Fibroblast of pulmonary artery (primary cell): ENCODE data around the gene ZNF280B.

Source experiments
- DNase-seq: peaks from one replicate; pipeline ENCODE4 v3.0.0-alpha.2; 2010; ENCODE audit warnings: low read depth
- H3K4me3 ChIP-seq: replicated peaks from 2 replicates; pipeline ENCODE4 v1.5.1; 2011; ENCODE audit warnings: low read depth, mild to moderate bottlenecking, control low read depth, low read length, moderate library complexity
- TF ChIP-seq, protein P1 (sequence below): IDR thresholded peaks from 2 replicates; pipeline ENCODE4 v1.5.1; 2011; ENCODE audit warnings: mild to moderate bottlenecking, control low read depth, low read length, inconsistent platforms; ENCODE audit errors: missing control alignments

The ZNF280B gene

DNA sequence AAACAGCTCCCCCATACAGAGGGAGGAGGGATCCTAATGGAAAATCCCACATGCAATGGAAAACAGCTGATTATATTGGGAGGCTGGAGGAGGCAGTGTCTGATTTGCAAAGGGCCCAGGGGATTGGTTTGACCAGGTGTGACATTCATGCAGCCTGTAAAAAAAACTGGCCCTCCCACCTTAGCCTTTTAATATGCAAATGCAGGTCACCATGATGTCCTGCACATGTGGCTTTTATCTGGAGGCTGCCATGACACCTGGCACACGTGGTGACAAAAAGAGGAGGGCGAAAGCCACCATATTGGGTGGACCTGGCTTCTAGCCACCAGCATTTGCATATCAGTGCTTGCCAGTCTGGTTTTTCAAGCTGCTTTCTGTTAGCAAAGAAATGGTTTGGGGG is 48.5 kb downstream of the ZNF280B start:
- H3K4me3 ChIP-seq = no peak overlapping the region
- TF ChIP-seq, protein P1, sequence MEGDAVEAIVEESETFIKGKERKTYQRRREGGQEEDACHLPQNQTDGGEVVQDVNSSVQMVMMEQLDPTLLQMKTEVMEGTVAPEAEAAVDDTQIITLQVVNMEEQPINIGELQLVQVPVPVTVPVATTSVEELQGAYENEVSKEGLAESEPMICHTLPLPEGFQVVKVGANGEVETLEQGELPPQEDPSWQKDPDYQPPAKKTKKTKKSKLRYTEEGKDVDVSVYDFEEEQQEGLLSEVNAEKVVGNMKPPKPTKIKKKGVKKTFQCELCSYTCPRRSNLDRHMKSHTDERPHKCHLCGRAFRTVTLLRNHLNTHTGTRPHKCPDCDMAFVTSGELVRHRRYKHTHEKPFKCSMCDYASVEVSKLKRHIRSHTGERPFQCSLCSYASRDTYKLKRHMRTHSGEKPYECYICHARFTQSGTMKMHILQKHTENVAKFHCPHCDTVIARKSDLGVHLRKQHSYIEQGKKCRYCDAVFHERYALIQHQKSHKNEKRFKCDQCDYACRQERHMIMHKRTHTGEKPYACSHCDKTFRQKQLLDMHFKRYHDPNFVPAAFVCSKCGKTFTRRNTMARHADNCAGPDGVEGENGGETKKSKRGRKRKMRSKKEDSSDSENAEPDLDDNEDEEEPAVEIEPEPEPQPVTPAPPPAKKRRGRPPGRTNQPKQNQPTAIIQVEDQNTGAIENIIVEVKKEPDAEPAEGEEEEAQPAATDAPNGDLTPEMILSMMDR = no peak
- no peak for DNase-seq

DNA sequence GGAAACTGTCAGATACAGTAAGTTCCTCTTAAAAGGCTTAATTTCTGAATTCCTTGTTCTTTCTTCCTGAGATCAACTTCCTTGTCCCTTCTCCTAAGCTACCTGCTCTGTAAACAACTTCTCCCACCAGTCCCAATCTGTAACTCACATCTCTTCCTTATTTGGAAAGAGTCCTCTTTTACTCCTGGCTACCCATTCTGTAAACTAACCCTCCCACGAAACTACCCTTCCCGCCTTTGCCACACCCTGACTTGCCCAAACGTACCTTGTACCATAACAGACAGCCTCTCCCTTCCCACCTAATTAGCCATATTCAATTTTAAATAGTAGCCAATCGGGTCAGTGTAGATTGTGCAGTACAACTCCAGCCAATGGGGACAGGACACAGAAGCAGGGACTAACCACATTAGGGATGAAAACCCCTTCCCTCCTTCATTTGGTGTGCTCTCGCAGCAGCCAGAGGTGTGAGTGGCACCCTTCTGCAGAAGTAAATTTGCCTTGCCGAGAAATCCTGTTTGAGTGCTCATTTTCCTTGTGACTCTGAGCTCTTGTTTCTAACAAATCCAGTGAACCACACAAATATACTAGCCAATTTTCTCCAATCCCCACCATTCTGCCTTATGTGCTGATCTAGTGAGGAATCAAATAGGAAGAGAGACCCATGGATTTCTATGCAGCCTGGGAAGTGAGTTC is 49.5 kb downstream of the ZNF280B start:
- DNase-seq = no peak
- no peak overlapping the region for H3K4me3 ChIP-seq
- TF ChIP-seq, protein P1 = no peak

DNA sequence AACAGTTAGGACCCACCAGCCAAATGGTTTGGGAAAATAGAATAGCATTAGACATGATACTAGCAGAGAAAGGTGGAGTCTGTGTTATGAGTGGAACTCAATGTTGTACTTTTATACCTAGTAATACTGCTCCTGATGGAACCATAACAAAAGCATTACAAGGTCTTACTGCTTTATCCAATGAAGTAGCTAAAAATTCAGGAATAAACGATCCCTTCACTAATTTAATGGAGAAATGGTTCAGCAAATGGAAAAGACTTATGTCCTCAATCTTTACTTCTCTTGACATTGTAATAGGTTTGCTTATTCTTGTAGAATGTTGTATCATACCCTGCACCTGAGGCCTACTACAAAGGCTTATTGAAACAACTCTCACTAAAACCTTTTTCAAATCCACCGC is 50.2 kb downstream of the ZNF280B start:
- TF ChIP-seq, protein P1 = no peak
- no peak overlapping the region for H3K4me3 ChIP-seq
- DNase-seq = no peak

DNA sequence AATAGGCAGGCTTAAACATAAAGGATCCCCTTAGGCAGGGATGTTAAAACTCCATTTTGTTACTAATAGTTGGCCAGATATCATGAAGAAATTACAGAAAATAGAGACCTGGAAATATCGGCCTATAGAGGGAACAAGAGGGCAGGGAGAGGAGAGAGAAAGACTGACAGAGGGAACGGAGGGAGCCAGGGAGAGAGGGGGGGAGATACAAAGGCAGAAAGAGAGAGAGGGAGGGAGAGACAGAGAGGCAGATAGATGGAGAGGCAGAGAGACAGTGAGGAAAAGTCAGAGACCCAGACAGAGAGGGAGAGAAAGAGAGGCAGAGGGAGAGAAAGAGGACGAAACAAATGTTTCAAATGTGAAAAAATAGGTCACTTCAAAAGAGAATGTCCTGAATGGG is 53.5 kb downstream of the ZNF280B start:
- TF ChIP-seq, protein P1 = no peak
- DNase-seq = no peak
- no peak overlapping the region for H3K4me3 ChIP-seq

DNA sequence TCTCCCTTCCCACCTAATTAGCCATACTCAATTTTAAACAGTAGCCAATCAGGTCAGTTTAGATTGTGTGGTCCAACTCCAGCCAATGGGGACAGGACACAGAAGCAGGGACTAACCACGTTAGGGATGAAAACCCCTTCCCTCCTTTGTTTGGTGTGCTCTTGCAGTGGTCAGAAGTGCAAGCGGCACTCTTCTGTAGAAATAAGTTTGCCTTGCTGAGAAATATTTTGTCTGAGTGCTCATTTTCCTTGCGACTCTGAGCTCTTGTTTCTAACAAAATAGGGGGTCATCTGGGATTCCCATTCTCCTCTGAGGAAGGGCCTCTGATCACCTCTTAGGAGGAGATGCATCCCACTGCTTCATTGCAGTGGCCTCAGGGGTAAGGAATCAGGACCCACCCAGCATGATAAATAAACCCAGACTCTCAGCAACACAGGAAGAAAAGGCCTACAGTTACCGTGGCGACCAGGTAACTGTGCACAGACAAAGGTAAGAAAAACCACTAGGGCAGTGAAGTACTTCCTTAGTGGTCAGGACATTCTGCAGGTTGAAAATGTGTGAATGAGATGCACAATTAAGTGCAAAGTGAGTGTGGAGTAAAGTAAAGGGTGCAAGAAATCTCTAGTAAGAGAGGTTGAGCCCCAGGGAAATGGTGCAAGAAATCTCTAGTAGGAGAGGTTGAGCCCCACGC is 55.4 kb downstream of the ZNF280B start:
- DNase-seq = no peak
- H3K4me3 ChIP-seq = no peak overlapping the region
- TF ChIP-seq, protein P1 = no peak

DNA sequence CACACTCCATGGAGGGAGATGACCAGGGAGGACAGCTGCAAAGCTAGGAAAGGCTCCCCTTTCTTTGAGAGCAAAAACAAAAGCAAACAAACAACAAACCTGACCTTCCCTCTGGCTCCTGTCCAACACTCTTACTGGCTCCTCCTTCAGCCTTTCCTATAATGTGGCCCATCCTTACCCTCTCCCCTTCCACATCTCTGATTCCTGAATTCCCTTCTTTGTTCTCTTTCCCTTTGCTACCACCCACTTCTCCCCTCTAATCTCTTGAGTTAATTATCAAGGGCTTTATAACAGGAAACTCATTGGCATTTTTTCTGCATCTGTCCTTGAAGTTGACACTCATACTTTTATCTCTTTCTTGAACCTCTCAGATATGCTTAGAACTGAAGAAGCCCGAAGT is 56.3 kb downstream of the ZNF280B start:
- DNase-seq = no peak
- TF ChIP-seq, protein P1 = no peak
- no peak overlapping the region for H3K4me3 ChIP-seq
